DOHH2 (cell line): ENCODE results near the gene RNF180.

Experiments used
- H3F3A ChIP-seq: fragments of 200-600 bp; sonication (generic), shearing (Covaris generic); 2 replicates; pipeline ENCODE4 v1.6.0; 2016; ENCODE audit warnings: antibody characterized with exemption, mild to moderate bottlenecking; ENCODE audit not compliant: control insufficient read depth, insufficient read depth
- H3K27ac ChIP-seq: fragments of 200-600 bp; sonication (generic); 2 replicates; pipeline ENCODE4 v1.5.1; 2014; ENCODE audit warnings: low read depth, mild to moderate bottlenecking, low read length, moderate library complexity
- H3K27me3 ChIP-seq: fragments of 200-600 bp; sonication (generic); 2 replicates; pipeline ENCODE4 v1.6.1; 2014; ENCODE audit warnings: mild to moderate bottlenecking, low read length, mixed read lengths; ENCODE audit not compliant: control insufficient read depth
- H3K36me3 ChIP-seq: fragments of 200-600 bp; sonication (generic); 2 replicates; pipeline ENCODE4 v1.6.1; 2014; ENCODE audit warnings: mild to moderate bottlenecking, low read length, moderate library complexity, mixed read lengths; ENCODE audit not compliant: control insufficient read depth
- H3K4me1 ChIP-seq: fragments of 200-600 bp; sonication (generic); 2 replicates; pipeline ENCODE4 v1.6.1; 2014; ENCODE audit warnings: mild to moderate bottlenecking, low read length, mixed read lengths; ENCODE audit not compliant: control insufficient read depth
- H3K4me2 ChIP-seq: fragments of 200-600 bp; sonication (generic); 2 replicates; pipeline ENCODE4 v1.6.0; 2014; ENCODE audit warnings: mild to moderate bottlenecking, low read length, moderate library complexity
- H3K4me3 ChIP-seq: fragments of 200-600 bp; sonication (generic); 2 replicates; pipeline ENCODE4 v1.5.1; 2014; ENCODE audit warnings: mild to moderate bottlenecking, low read length, mixed read lengths
- H3K79me2 ChIP-seq: fragments of 200-600 bp; sonication (generic); 2 replicates; pipeline ENCODE4 v1.6.1; 2014; ENCODE audit warnings: mild to moderate bottlenecking, low read length, mixed read lengths; ENCODE audit not compliant: control insufficient read depth
- H3K9me2 ChIP-seq: fragments of 200-600 bp; sonication (generic); replicated peaks from 2 replicates; pipeline ENCODE4 v1.6.1; 2014; ENCODE audit warnings: mild to moderate bottlenecking, low read length, mixed read lengths; ENCODE audit not compliant: control insufficient read depth
- H3K9me3 ChIP-seq: fragments of 200-600 bp; sonication (generic); 2 replicates; pipeline ENCODE4 v1.6.1; 2014; ENCODE audit warnings: antibody characterized with exemption, low read length, mixed read lengths; ENCODE audit not compliant: control insufficient read depth, insufficient read depth
- H4K20me1 ChIP-seq: fragments of 200-600 bp; sonication (generic); 2 replicates; pipeline ENCODE4 v1.6.0; 2014; ENCODE audit warnings: low read depth, mild to moderate bottlenecking, antibody characterized with exemption, low read length, moderate library complexity; ENCODE audit not compliant: control insufficient read depth, insufficient read depth
- CTCF ChIP-seq: fragments of 200-600 bp; sonication (generic); IDR thresholded peaks from one replicate; pipeline ENCODE4 v1.5.1; 2014; ENCODE audit warnings: antibody characterized with exemption, mild to moderate bottlenecking, low read depth, low read length; ENCODE audit not compliant: poor library complexity, severe bottlenecking
- EZH2phosphoT487 ChIP-seq: fragments of 200-600 bp; sonication (generic); IDR thresholded peaks from 2 replicates; pipeline ENCODE4 v1.6.1; 2017; ENCODE audit warnings: borderline replicate concordance, mild to moderate bottlenecking, antibody characterized with exemption, low read length, moderate library complexity, mixed read lengths

Gene RNF180

GRCh38 chr5:64210866-64211265, 45.2 kb downstream of the RNF180 start:
- TF ChIP-seq EZH2phosphoT487 (no peak), CTCF (no peak)
- Histone ChIP-seq H3K4me2 (no peak overlapping the region), H3K9me2 (no peaks in the 10 kb centered on the region), H3K27me3 (no peaks in the 10 kb centered on the region), H3K36me3 (no peaks in the 10 kb centered on the region), H3K79me2 (no peaks in the 10 kb centered on the region), H3F3A (no peaks in the 10 kb centered on the region), H3K4me3 (no peak overlapping the region), H4K20me1 (no peaks in the 10 kb centered on the region), H3K9me3 (no peaks in the 10 kb centered on the region), H3K4me1 (no peaks in the 10 kb centered on the region), H3K27ac (no peak overlapping the region)

DNA sequence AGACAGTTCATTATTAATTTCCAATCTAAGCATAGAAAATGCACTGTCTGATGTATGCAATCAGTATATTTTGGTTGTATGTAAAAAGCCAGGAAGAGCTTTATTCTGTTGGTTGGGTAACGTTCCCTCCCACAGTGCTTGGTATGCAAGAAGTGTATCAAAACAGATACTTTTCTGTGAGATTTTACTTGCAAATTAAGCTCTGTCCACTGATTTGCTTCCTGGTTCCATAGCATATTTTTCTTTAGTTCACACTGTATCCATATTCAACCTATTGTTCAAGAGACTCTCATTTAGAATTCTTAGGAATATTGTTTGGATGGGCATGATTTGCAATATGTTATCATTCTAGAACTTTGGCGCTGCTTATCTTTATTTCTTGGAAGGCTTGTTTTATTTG, 47.4 kb downstream of the RNF180 start:
- TF ChIP-seq CTCF (no peak), EZH2phosphoT487 (no peak)
- Histone ChIP-seq H3K9me3 (no peaks in the 10 kb centered on the region), H3F3A (no peaks in the 10 kb centered on the region), H3K4me1 (no peaks in the 10 kb centered on the region), H3K79me2 (no peaks in the 10 kb centered on the region), H3K36me3 (no peaks in the 10 kb centered on the region), H4K20me1 (no peaks in the 10 kb centered on the region), H3K4me2 (no peak overlapping the region), H3K27ac (no peak overlapping the region), H3K9me2 (no peaks in the 10 kb centered on the region), H3K27me3 (no peaks in the 10 kb centered on the region), H3K4me3 (no peak overlapping the region)

GRCh38 chr5:64213531-64213930, 47.9 kb downstream of the RNF180 start:
- Histone ChIP-seq H3K27ac (no peak overlapping the region), H3F3A (no peaks in the 10 kb centered on the region), H3K9me2 (no peaks in the 10 kb centered on the region), H3K4me1 (no peaks in the 10 kb centered on the region), H4K20me1 (no peaks in the 10 kb centered on the region), H3K36me3 (no peaks in the 10 kb centered on the region), H3K4me2 (no peak overlapping the region), H3K4me3 (no peak overlapping the region), H3K27me3 (no peaks in the 10 kb centered on the region), H3K79me2 (no peaks in the 10 kb centered on the region), H3K9me3 (no peaks in the 10 kb centered on the region)
- no peak for TF ChIP-seq CTCF
- no peak for TF ChIP-seq EZH2phosphoT487

- H4K20me1 ChIP-seq, result no peaks in the 10 kb centered on the region
- no peak overlapping the region for H3K4me3 ChIP-seq
- H3K36me3 ChIP-seq, result no peaks in the 10 kb centered on the region
- no peaks in the 10 kb centered on the region for H3F3A ChIP-seq
- no peak overlapping the region for H3K4me2 ChIP-seq
- no peaks in the 10 kb centered on the region for H3K79me2 ChIP-seq
- TF ChIP-seq EZH2phosphoT487 (no peak), CTCF (no peak)
- no peaks in the 10 kb centered on the region for H3K9me2 ChIP-seq
- no peaks in the 10 kb centered on the region for H3K27me3 ChIP-seq
- H3K27ac ChIP-seq, result no peak overlapping the region
- no peaks in the 10 kb centered on the region for H3K9me3 ChIP-seq
- H3K4me1 ChIP-seq, result no peaks in the 10 kb centered on the region
These were observed 48.5 kb downstream of the RNF180 start for GRCh38 chr5:64214132-64214531.
